Measurements from ENCODE around the gene CD52.

DNA sequence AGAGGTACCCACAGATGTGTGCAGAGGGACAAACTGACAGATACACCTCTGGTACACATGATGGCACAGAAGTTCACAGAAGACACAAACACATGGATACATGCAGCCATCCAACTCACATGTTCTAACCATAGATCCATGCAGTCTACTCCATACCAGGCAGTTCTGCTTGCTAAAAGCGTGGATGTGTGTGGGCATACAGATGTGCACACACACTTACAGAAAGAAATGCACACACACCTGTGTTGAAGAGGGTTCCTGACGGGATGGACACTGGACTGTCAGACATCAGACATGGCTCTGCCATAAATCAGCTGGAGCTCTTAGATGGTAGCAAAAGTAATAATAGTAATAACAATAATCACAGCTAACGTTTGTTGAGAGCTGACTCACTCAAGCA, 6.8 kb downstream of the CD52 start:
- TF ChIP-seq ZNF274 (IDR thresholded peaks at IDR 0.05; ENCODE audit: low read depth, low read length) (no peak), SP1 (IDR thresholded peaks at IDR 0.05; ENCODE audit: low read depth) (no peak), EZH2 (IDR thresholded peaks at IDR 0.05) (no peak), TCF7L2 (IDR thresholded peaks at IDR 0.05; ENCODE audit: borderline replicate concordance, extremely low read depth, insufficient read depth, insufficient read length) (no peak), POLR2A (IDR thresholded peaks at IDR 0.05; ENCODE audit: borderline replicate concordance, extremely low read depth, insufficient read depth, insufficient read length) (no peak), POLR2AphosphoS5 (IDR thresholded peaks at IDR 0.05; ENCODE audit: low read depth, low read length) (no peak)
- TF ChIP-seq, protein P1, sequence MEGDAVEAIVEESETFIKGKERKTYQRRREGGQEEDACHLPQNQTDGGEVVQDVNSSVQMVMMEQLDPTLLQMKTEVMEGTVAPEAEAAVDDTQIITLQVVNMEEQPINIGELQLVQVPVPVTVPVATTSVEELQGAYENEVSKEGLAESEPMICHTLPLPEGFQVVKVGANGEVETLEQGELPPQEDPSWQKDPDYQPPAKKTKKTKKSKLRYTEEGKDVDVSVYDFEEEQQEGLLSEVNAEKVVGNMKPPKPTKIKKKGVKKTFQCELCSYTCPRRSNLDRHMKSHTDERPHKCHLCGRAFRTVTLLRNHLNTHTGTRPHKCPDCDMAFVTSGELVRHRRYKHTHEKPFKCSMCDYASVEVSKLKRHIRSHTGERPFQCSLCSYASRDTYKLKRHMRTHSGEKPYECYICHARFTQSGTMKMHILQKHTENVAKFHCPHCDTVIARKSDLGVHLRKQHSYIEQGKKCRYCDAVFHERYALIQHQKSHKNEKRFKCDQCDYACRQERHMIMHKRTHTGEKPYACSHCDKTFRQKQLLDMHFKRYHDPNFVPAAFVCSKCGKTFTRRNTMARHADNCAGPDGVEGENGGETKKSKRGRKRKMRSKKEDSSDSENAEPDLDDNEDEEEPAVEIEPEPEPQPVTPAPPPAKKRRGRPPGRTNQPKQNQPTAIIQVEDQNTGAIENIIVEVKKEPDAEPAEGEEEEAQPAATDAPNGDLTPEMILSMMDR (IDR thresholded peaks at IDR 0.05 in 2 of 3, conservative IDR thresholded peaks at IDR 0.05 in 1 of 3; ENCODE audit: borderline replicate concordance in 1 of 3, insufficient read depth in 1 of 3, low read depth in 2 of 3, low read length in 2 of 3): no peak
- TF ChIP-seq, protein P2, sequence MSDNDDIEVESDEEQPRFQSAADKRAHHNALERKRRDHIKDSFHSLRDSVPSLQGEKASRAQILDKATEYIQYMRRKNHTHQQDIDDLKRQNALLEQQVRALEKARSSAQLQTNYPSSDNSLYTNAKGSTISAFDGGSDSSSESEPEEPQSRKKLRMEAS (IDR thresholded peaks at IDR 0.05): no peak
